ENCODE measurements around the gene CYB5R3.

Gene CYB5R3

DNA sequence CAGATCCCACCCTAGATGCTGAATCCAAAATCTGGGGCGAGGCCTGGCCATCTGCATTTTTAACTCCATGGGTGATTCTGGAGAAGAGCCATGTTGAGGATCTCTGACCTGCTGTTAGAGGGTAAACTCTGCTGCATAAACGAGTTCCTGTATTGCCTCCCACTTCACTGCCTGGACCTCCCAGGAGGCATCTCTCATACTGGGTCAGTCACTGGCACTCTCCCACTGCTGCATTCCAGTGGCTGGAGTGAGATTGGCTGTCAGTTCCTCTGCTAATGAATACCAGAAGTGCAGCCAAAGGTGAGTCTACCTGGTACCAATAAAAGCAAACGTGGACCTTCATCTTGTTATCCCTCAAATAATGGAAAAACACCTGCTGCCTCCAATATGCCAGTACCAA, 44.8 kb downstream of the CYB5R3 start:
- Histone ChIP-seq H3K4me1 (ENCODE audit: control insufficient read depth, insufficient read depth, low read length) (peaks cover 4% of the 10 kb centered on the region), H3K36me3 (ENCODE audit: control insufficient read depth, insufficient read depth, low read length) (peaks cover 34% of the 10 kb centered on the region), H3K9me3 (ENCODE audit: control insufficient read depth, low read length) (no peaks in the 10 kb centered on the region), H3K27ac (ENCODE audit: insufficient read depth, low read depth, low read length, poor library complexity, severe bottlenecking) (no peak overlapping the region), H3K4me3 (ENCODE audit: insufficient read depth, low read depth, low read length) (no peak overlapping the region), H3K27me3 (ENCODE audit: control insufficient read depth, insufficient read depth, low read length, poor library complexity, severe bottlenecking) (no peaks in the 10 kb centered on the region)
- 86 to 89% methylated on average over 3 of the region's 3 CpGs for WGBS, 2 experiments

DNA sequence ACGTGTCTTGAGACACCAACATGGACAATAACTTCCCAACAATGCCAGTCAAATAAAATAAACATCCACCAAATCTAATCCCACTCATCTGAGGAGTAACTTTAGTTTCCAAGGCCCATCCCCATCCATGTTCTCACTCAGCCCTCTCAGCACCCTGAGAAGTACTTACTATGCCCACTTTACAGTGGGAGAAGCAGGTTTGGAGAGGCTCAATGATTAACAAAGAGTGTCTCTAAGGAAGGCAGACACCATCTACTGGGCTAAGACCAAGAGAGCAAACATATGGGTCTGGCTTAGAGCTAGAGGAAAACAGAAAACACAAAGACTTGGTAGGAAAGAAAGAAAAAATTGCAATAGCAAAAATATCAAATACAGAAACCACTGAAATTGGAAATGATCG, 45.8 kb downstream of the CYB5R3 start:
- 94 to 100% methylated on average over 2 of the region's 2 CpGs for WGBS, 2 experiments
- Histone ChIP-seq H3K9me3 (ENCODE audit: control insufficient read depth, low read length) (no peaks in the 10 kb centered on the region), H3K27me3 (ENCODE audit: control insufficient read depth, insufficient read depth, low read length, poor library complexity, severe bottlenecking) (no peaks in the 10 kb centered on the region), H3K27ac (ENCODE audit: insufficient read depth, low read depth, low read length, poor library complexity, severe bottlenecking) (no peak overlapping the region), H3K36me3 (ENCODE audit: control insufficient read depth, insufficient read depth, low read length) (peaks cover 44% of the 10 kb centered on the region), H3K4me1 (ENCODE audit: control insufficient read depth, insufficient read depth, low read length) (no peaks in the 10 kb centered on the region), H3K4me3 (ENCODE audit: insufficient read depth, low read depth, low read length) (no peak overlapping the region)

DNA sequence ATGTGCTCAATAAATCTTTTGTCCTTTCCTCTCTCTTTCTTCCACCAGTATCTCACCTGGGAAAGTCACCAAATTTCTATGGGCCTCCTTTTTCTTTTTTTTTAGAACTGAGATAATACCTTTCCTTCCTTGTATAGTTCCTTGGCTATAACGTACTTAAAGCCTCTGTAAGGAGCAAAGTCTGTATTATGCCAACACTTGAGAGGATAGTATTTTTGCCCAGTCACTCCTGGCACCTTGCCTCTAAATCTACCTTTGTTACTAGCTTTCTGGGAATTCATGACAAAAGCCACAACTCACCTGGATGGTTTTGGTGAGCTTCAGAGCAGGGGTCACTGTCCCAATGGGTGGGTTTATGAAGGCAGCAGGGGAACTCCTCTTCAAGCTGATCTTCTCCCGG, 46.7 kb downstream of the CYB5R3 start:
- H3K4me3 ChIP-seq (ENCODE audit: insufficient read depth, low read depth, low read length), result no peak overlapping the region
- WGBS, 2 experiments, result 93 to 100% methylated on average over 2 of the region's 2 CpGs
- H3K4me1 ChIP-seq (ENCODE audit: control insufficient read depth, insufficient read depth, low read length), result no peaks in the 10 kb centered on the region
- peaks cover 48% of the 10 kb centered on the region for H3K36me3 ChIP-seq (ENCODE audit: control insufficient read depth, insufficient read depth, low read length)
- no peaks in the 10 kb centered on the region for H3K9me3 ChIP-seq (ENCODE audit: control insufficient read depth, low read length)
- H3K27me3 ChIP-seq (ENCODE audit: control insufficient read depth, insufficient read depth, low read length, poor library complexity, severe bottlenecking), result no peaks in the 10 kb centered on the region
- H3K27ac ChIP-seq (ENCODE audit: insufficient read depth, low read depth, low read length, poor library complexity, severe bottlenecking), result no peak overlapping the region

GRCh38 chr22:42601879-42602465, 47.2 kb downstream of the CYB5R3 start:
- WGBS, 2 experiments, result 95 to 96% methylated on average over 6 of the region's 6 CpGs
- Histone ChIP-seq H3K27me3 (ENCODE audit: control insufficient read depth, insufficient read depth, low read length, poor library complexity, severe bottlenecking) (no peaks in the 10 kb centered on the region), H3K4me1 (ENCODE audit: control insufficient read depth, insufficient read depth, low read length) (no peaks in the 10 kb centered on the region), H3K36me3 (ENCODE audit: control insufficient read depth, insufficient read depth, low read length) (peaks cover 53% of the 10 kb centered on the region), H3K27ac (ENCODE audit: insufficient read depth, low read depth, low read length, poor library complexity, severe bottlenecking) (no peak overlapping the region), H3K9me3 (ENCODE audit: control insufficient read depth, low read length) (no peaks in the 10 kb centered on the region), H3K4me3 (ENCODE audit: insufficient read depth, low read depth, low read length) (no peak overlapping the region)

- 96 to 97% methylated on average over 11 of the region's 11 CpGs for WGBS, 2 experiments
- Histone ChIP-seq H3K27me3 (ENCODE audit: control insufficient read depth, insufficient read depth, low read length, poor library complexity, severe bottlenecking) (no peaks in the 10 kb centered on the region), H3K4me3 (ENCODE audit: insufficient read depth, low read depth, low read length) (no peak overlapping the region), H3K4me1 (ENCODE audit: control insufficient read depth, insufficient read depth, low read length) (no peaks in the 10 kb centered on the region), H3K36me3 (ENCODE audit: control insufficient read depth, insufficient read depth, low read length) (peaks cover 82% of the 10 kb centered on the region), H3K9me3 (ENCODE audit: control insufficient read depth, low read length) (no peaks in the 10 kb centered on the region), H3K27ac (ENCODE audit: insufficient read depth, low read depth, low read length, poor library complexity, severe bottlenecking) (no peak overlapping the region)
These were observed 52.2 kb downstream of the CYB5R3 start for GRCh38 chr22:42596863-42597530.

DNA sequence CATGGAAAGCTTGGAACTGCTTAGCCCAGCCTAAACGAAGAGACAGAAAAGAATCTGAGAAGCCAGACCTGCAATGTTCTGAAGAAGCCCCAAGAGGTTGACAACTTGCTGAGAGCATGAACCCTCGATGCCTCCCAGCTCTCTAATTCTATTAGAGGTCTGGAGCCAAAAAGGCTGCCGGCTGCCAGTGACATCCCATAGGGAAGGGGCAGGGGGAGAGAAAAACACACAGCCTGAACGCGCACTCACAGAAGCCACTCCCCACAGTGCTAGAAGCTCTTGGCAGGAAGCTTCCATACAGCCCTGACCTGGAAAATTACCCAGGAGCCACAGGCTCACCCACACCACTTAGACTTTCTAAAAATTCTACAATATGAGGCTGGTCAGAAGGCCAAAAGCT, 52.9 kb downstream of the CYB5R3 start:
- Histone ChIP-seq H3K4me1 (ENCODE audit: control insufficient read depth, insufficient read depth, low read length) (no peaks in the 10 kb centered on the region), H3K27ac (ENCODE audit: insufficient read depth, low read depth, low read length, poor library complexity, severe bottlenecking) (no peak overlapping the region), H3K9me3 (ENCODE audit: control insufficient read depth, low read length) (no peaks in the 10 kb centered on the region), H3K36me3 (ENCODE audit: control insufficient read depth, insufficient read depth, low read length) (peaks cover 82% of the 10 kb centered on the region), H3K4me3 (ENCODE audit: insufficient read depth, low read depth, low read length) (no peak overlapping the region), H3K27me3 (ENCODE audit: control insufficient read depth, insufficient read depth, low read length, poor library complexity, severe bottlenecking) (no peaks in the 10 kb centered on the region)
- WGBS, 2 experiments, result 96 to 97% methylated on average over 5 of the region's 5 CpGs

- Histone ChIP-seq H3K9me3 (ENCODE audit: control insufficient read depth, low read length) (no peaks in the 10 kb centered on the region), H3K4me1 (ENCODE audit: control insufficient read depth, insufficient read depth, low read length) (no peaks in the 10 kb centered on the region), H3K36me3 (ENCODE audit: control insufficient read depth, insufficient read depth, low read length) (peaks cover 79% of the 10 kb centered on the region), H3K27ac (ENCODE audit: insufficient read depth, low read depth, low read length, poor library complexity, severe bottlenecking) (no peak overlapping the region), H3K27me3 (ENCODE audit: control insufficient read depth, insufficient read depth, low read length, poor library complexity, severe bottlenecking) (no peaks in the 10 kb centered on the region), H3K4me3 (ENCODE audit: insufficient read depth, low read depth, low read length) (no peak overlapping the region)
- 93 to 94% methylated on average over 3 of the region's 3 CpGs for WGBS, 2 experiments
These were observed 53.8 kb downstream of the CYB5R3 start for GRCh38 chr22:42595434-42595833.

DNA sequence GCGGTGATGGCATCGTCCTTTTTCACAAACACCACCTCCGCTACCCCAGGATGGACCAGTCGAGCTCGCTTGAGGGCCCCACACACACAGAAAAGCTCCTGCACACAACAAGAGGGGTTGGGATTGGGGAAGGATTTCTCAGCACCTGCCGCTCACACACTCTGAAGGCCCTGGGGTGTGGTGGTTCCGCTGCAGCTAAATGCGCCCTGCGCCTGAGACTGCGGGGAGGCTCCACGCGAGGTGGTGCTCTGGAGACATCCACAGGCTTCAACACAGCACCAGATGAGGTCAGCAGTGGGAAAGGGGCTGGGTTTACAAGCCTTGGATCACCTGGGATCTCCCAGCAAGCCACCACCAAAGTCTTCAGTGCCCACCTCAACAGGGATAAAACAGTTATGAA, 57.2 kb downstream of the CYB5R3 start:
- no peaks in the 10 kb centered on the region for H3K4me1 ChIP-seq (ENCODE audit: control insufficient read depth, insufficient read depth, low read length)
- H3K36me3 ChIP-seq (ENCODE audit: control insufficient read depth, insufficient read depth, low read length), result peaks cover 68% of the 10 kb centered on the region
- no peaks in the 10 kb centered on the region for H3K9me3 ChIP-seq (ENCODE audit: control insufficient read depth, low read length)
- no peak overlapping the region for H3K4me3 ChIP-seq (ENCODE audit: insufficient read depth, low read depth, low read length)
- WGBS, 2 experiments, result 95% methylated on average over 12 of the region's 12 CpGs
- H3K27ac ChIP-seq (ENCODE audit: insufficient read depth, low read depth, low read length, poor library complexity, severe bottlenecking), result no peak overlapping the region
- no peaks in the 10 kb centered on the region for H3K27me3 ChIP-seq (ENCODE audit: control insufficient read depth, insufficient read depth, low read length, poor library complexity, severe bottlenecking)

DNA sequence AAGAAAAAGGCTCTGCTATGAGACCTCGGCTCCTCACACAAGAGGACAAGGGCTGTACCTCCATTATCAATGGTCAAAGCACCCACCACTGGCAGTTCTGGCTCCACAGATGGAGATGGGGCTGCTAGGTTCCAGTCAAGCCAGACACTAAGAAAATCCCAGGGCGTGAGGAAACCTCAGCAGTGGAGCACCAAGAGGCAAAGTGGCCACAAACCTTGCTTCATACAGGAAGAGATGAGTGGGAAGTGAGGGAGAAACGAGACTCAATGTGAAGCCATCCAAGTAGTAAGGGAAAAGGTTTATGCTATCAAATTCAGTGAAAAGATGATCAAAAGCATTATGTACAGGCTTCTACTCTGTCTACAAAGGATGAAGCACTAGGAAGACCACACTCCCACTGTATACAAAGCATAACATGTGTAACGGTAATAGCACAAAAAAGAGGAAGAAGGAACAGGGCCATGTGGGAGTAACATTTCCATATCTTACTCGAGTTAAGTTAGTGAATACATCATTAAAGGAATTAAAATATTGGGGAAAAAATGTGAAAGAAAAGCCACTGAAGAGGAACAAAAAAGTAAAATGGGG, 61.5 kb downstream of the CYB5R3 start:
- H3K9me3 ChIP-seq (ENCODE audit: control insufficient read depth, low read length), result no peaks in the 10 kb centered on the region
- H3K36me3 ChIP-seq (ENCODE audit: control insufficient read depth, insufficient read depth, low read length), result peaks cover 61% of the 10 kb centered on the region
- whole genome bisulfite sequencing, 2 experiments, result 95 to 97% methylated on average over 5 of the region's 5 CpGs
- H3K27me3 ChIP-seq (ENCODE audit: control insufficient read depth, insufficient read depth, low read length, poor library complexity, severe bottlenecking), result no peaks in the 10 kb centered on the region
- no peak overlapping the region for H3K4me3 ChIP-seq (ENCODE audit: insufficient read depth, low read depth, low read length)
- no peak overlapping the region for H3K27ac ChIP-seq (ENCODE audit: insufficient read depth, low read depth, low read length, poor library complexity, severe bottlenecking)
- no peaks in the 10 kb centered on the region for H3K4me1 ChIP-seq (ENCODE audit: control insufficient read depth, insufficient read depth, low read length)

DNA sequence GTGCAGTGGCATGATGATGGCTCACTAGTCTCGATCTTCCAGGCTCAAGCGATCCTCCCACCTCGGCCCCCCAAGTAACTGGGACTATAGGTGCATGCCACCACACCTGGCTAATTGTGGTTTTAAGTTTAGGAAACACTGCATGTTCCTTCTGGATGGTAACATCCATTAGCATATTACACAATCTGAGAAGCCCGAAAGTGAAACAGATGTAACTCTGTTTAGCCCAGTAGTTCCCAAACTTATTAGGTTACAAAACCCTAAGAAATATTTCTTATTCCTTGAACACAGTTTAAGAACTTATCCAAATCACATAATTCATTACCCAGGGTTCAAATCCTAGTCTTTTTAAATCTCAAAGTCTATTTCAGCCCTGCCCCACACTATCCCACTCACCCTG, 62.8 kb downstream of the CYB5R3 start:
- Histone ChIP-seq H3K36me3 (ENCODE audit: control insufficient read depth, insufficient read depth, low read length) (peaks cover 49% of the 10 kb centered on the region), H3K4me1 (ENCODE audit: control insufficient read depth, insufficient read depth, low read length) (no peaks in the 10 kb centered on the region)
- 95 to 96% methylated on average over 4 of the region's 4 CpGs for WGBS, 2 experiments

More for the DNA sequence above, 62.8 kb downstream of the CYB5R3 start:
- H3K27ac ChIP-seq (ENCODE audit: insufficient read depth, low read depth, low read length, poor library complexity, severe bottlenecking), result no peak overlapping the region
- H3K4me3 ChIP-seq (ENCODE audit: insufficient read depth, low read depth, low read length), result no peak overlapping the region
- no peaks in the 10 kb centered on the region for H3K9me3 ChIP-seq (ENCODE audit: control insufficient read depth, low read length)
- H3K27me3 ChIP-seq (ENCODE audit: control insufficient read depth, insufficient read depth, low read length, poor library complexity, severe bottlenecking), result no peaks in the 10 kb centered on the region
